BLaER1 treated with 17β-estradiol and CSF1 and Interleukin-3, amounts not matched to agents 10 nM and 100 nM (cell line): Measurements from ENCODE around the gene FOCAD.

ENCODE experiments used
- H3K27ac ChIP-seq, 11 experiments: shearing (Covaris generic); formaldehyde crosslinking; 2 replicates each; pipeline ENCODE4 v1.8.1; 2022
- H3K27me3 ChIP-seq, 11 experiments: shearing (Covaris generic); formaldehyde crosslinking; 2 replicates each; pipeline ENCODE4 v1.8.1; 2022
- H3K36me3 ChIP-seq, 11 experiments: shearing (Covaris generic); formaldehyde crosslinking; 2 replicates each; pipeline ENCODE4 v1.8.1; 2022
- H3K4me1 ChIP-seq, 10 experiments: shearing (Covaris generic); formaldehyde crosslinking; 2 replicates each; pipeline ENCODE4 v1.8.1; 2022
- H3K4me2 ChIP-seq, 11 experiments: shearing (Covaris generic); formaldehyde crosslinking; 2 replicates each; pipeline ENCODE4 v1.8.1; 2022
- H3K4me3 ChIP-seq, 10 experiments: shearing (Covaris generic); formaldehyde crosslinking; 2 replicates each; pipeline ENCODE4 v1.8.1; 2022
- H3K9ac ChIP-seq, 11 experiments: shearing (Covaris generic); formaldehyde crosslinking; 2 replicates each; pipeline ENCODE4 v1.8.1; 2022
- H3K9me3 ChIP-seq, 11 experiments: shearing (Covaris generic); formaldehyde crosslinking; replicated peaks in 1 of 11; 2 replicates each; pipeline ENCODE4 v1.8.1; 2022
- H4K20me1 ChIP-seq, 11 experiments: shearing (Covaris generic); formaldehyde crosslinking; 2 replicates each; pipeline ENCODE4 v1.8.1; 2022
- Cebpa-rat ChIP-seq, 11 experiments: shearing (Covaris generic); IDR thresholded peaks; 2 replicates each; pipeline ENCODE4 v1.8.1; 2022

FOCAD gene

GRCh38 chr9:20831028-20831427, 147.0 kb downstream of the FOCAD start:
- no peak for TF ChIP-seq Cebpa-rat (IDR thresholded peaks at IDR 0.05)
- Histone ChIP-seq H3K4me2 (no peak overlapping the region), H3K36me3 (peaks cover 0 to 36% (median 0%) of the 10 kb centered on the region in 11 experiments; a peak in 5 of 22 replicates), H3K9ac (no peak overlapping the region), H3K4me1 (no peaks in the 10 kb centered on the region), H3K27me3 (no peaks in the 10 kb centered on the region), H4K20me1 (no peaks in the 10 kb centered on the region), H3K27ac (no peak overlapping the region), H3K9me3 (no peaks in the 10 kb centered on the region; a peak in 2 of 22 replicates), H3K4me3 (no peak overlapping the region)

GRCh38 chr9:20832775-20833174, 148.7 kb downstream of the FOCAD start:
- Histone ChIP-seq H3K4me2 (no peak overlapping the region), H3K27me3 (no peaks in the 10 kb centered on the region), H3K4me3 (no peak overlapping the region), H4K20me1 (no peaks in the 10 kb centered on the region), H3K9ac (no peak overlapping the region), H3K36me3 (peaks cover 0 to 24% (median 0%) of the 10 kb centered on the region in 11 experiments; a peak in 5 of 22 replicates), H3K27ac (no peak overlapping the region), H3K9me3 (no peaks in the 10 kb centered on the region; a peak in 2 of 22 replicates), H3K4me1 (no peaks in the 10 kb centered on the region)
- TF ChIP-seq Cebpa-rat (IDR thresholded peaks at IDR 0.05): no peak

DNA sequence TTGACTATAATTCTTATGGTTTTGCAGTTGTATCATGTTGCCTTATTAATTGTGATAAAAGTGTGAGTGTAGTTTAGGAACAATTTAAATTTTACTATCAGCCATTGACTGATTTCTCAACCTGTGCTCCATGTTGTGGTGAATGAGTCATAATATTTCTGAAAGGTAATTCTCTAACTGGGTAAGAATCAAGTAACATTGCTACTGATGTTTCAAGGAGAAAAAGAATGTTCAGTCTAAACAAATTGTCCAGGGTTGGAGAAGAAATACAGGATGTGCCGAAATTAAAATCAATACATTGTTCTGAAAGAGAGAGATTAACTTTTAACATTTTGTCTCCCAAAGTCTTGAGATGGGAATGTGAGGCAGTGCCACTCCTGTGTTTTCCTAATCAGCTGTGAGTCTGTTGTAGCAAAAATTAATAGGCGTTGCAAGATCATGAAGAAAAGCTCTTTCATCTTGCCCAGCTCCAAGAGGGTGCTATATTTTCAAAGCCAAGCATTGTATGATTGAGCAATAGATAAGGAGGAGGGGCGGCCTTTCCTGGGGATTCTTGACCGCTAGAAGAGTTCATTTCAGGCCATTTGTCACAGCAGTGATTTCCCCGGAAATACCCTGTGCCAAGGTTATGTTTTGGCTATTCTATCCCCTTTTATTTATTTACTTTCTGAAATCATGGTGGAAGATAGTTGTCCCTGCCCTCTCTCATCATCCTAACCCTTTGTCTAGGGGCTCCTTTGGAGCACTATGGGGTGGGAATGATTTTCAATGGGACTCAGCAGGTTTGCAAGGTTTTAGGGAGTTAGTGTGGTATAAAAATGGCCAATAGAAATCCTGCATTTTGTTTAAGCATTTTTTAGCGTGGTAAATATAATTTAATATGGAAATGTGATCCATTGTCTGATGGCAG, 151.6 kb downstream of the FOCAD start:
- Histone ChIP-seq H3K4me3 (no peak overlapping the region), H4K20me1 (no peaks in the 10 kb centered on the region), H3K4me1 (no peaks in the 10 kb centered on the region), H3K9me3 (no peaks in the 10 kb centered on the region), H3K27ac (no peak overlapping the region), H3K27me3 (no peaks in the 10 kb centered on the region), H3K9ac (no peak overlapping the region), H3K4me2 (no peak overlapping the region), H3K36me3 (peaks cover 0 to 13% (median 0%) of the 10 kb centered on the region in 11 experiments; a peak in 4 of 22 replicates)
- peak in 2 of 11 experiments; percentile 13 to 54; a peak in 1 of 22 replicates for TF ChIP-seq Cebpa-rat (IDR thresholded peaks at IDR 0.05)

DNA sequence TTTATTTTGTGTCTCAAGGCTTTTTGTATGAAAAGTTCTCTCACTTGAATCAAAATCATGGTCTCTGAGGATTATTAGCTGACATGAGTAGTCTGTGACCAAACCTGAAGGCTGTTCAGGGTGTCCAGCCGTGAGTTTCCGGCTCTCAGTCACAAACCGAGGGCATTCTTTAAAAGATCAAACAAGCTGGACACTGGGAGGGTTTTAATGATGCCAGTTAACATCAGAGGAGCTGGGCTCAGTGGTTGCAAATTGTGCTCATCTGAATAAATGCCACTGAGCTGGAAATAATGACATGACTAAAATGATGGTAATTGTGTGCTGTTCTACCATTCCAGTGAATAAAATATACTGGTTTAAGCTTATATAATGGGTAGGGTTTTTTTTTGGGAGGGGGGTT, 153.1 kb downstream of the FOCAD start:
- Histone ChIP-seq H3K27ac (no peak overlapping the region), H3K4me1 (no peaks in the 10 kb centered on the region), H3K4me2 (no peak overlapping the region), H3K27me3 (no peaks in the 10 kb centered on the region), H3K4me3 (no peak overlapping the region), H3K9me3 (peaks cover 0 to 5% (median 3%) of the 10 kb centered on the region in 11 experiments; a peak in 12 of 22 replicates), H3K9ac (no peak overlapping the region), H3K36me3 (peaks cover 0 to 13% (median 0%) of the 10 kb centered on the region in 11 experiments; a peak in 4 of 22 replicates), H4K20me1 (no peaks in the 10 kb centered on the region)
- TF ChIP-seq Cebpa-rat (IDR thresholded peaks at IDR 0.05): no peak

DNA sequence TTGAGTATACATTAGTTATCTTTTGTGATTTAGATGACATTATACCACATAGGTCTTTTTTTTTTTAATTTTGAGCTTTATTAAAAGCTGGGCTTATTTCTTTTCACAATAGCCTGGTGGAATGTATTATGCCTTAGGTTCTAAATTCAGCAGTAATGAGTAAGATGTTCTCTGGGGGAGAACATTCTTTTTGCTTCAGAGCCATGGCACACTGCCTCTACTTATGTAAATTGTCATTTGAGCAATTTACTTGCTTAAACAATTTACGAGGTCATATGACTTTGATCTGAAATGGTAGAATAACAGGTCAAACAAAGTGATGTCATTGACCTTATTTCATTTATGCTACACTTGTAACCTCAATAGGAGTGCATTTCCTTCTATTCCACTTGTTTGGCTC, 154.2 kb downstream of the FOCAD start:
- Histone ChIP-seq H3K27me3 (no peaks in the 10 kb centered on the region), H3K4me1 (no peaks in the 10 kb centered on the region), H3K36me3 (peaks cover 0 to 12% (median 0%) of the 10 kb centered on the region in 11 experiments; a peak in 5 of 22 replicates), H4K20me1 (no peaks in the 10 kb centered on the region), H3K4me2 (no peak overlapping the region), H3K4me3 (no peak overlapping the region), H3K27ac (no peak overlapping the region), H3K9me3 (peaks cover 0 to 11% (median 7%) of the 10 kb centered on the region in 11 experiments; a peak in 14 of 22 replicates), H3K9ac (no peak overlapping the region)
- TF ChIP-seq Cebpa-rat (IDR thresholded peaks at IDR 0.05): no peak

DNA sequence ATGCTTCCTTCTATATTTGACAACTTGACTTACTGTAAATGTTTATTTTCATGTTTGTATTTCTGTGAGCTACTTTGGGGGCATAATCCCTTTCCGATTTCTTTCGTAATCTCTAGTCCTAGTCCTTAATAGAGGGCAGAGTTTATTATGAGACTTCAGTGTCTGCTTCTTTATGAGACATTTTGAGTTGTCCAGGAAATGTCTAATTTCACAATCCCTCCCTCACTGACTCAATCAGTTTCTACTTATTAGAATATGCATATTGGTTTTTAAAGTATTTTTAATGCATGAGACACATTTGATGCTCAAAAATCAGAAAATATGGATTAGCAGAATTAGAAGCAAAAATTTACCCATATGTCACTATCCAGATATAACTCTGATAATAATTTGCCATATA, 160.9 kb downstream of the FOCAD start:
- Histone ChIP-seq H3K4me2 (no peak overlapping the region), H3K9ac (no peak overlapping the region), H3K4me1 (no peaks in the 10 kb centered on the region; a peak in 1 of 20 replicates), H3K27ac (no peak overlapping the region), H3K27me3 (no peaks in the 10 kb centered on the region), H4K20me1 (no peaks in the 10 kb centered on the region), H3K36me3 (peaks cover 0 to 3% (median 0%) of the 10 kb centered on the region in 11 experiments; a peak in 2 of 22 replicates), H3K9me3 (peaks cover 0 to 11% (median 7%) of the 10 kb centered on the region in 11 experiments; a peak in 14 of 22 replicates), H3K4me3 (no peak overlapping the region)
- no peak for TF ChIP-seq Cebpa-rat (IDR thresholded peaks at IDR 0.05)

- no peak for TF ChIP-seq Cebpa-rat (IDR thresholded peaks at IDR 0.05)
- peak overlapping the region in 1 of 11 experiments; percentile 6; a peak in 1 of 22 replicates for H3K4me2 ChIP-seq
- H3K27me3 ChIP-seq: no peaks in the 10 kb centered on the region
- no peaks in the 10 kb centered on the region for H4K20me1 ChIP-seq
- no peak overlapping the region for H3K4me3 ChIP-seq
- H3K36me3 ChIP-seq: no peaks in the 10 kb centered on the region
- no peaks in the 10 kb centered on the region; a peak in 1 of 20 replicates for H3K4me1 ChIP-seq
- no peak overlapping the region for H3K27ac ChIP-seq
- H3K9me3 ChIP-seq: no peaks in the 10 kb centered on the region
- H3K9ac ChIP-seq: no peak overlapping the region
These were observed 164.4 kb downstream of the FOCAD start for GRCh38 chr9:20848490-20848889.

- TF ChIP-seq Cebpa-rat (IDR thresholded peaks at IDR 0.05): no peak
- Histone ChIP-seq H3K9me3 (peaks cover 0 to 6% (median 0%) of the 10 kb centered on the region in 11 experiments; a peak in 3 of 22 replicates), H4K20me1 (no peaks in the 10 kb centered on the region), H3K9ac (no peak overlapping the region), H3K4me2 (no peak overlapping the region), H3K4me3 (no peak overlapping the region), H3K36me3 (no peaks in the 10 kb centered on the region), H3K4me1 (no peaks in the 10 kb centered on the region), H3K27me3 (no peaks in the 10 kb centered on the region), H3K27ac (no peak overlapping the region)
These were observed 169.8 kb downstream of the FOCAD start for GRCh38 chr9:20853866-20854265.

DNA sequence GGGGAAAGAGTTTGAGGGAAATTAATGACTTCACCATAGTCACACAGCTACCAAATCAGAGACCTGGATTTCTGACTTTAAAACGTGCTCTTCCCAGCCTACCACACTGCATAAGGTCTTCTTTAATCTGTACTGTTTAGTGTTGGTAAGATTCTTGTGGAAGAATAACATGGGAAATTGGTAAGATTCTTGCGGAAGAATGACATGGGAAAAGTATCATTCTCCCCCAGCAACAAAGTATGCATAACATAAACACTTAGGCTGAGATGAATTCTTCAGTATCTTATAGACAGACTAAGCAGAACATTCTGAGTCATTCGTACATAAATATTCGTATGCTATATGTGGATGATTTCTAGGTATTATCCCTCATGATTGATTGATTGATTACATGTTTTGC, 170.4 kb downstream of the FOCAD start:
- H3K9me3 ChIP-seq: peaks cover 0 to 6% (median 0%) of the 10 kb centered on the region in 11 experiments; a peak in 3 of 22 replicates
- H4K20me1 ChIP-seq: no peaks in the 10 kb centered on the region
- no peak overlapping the region for H3K9ac ChIP-seq
- H3K4me2 ChIP-seq: no peak overlapping the region
- H3K27me3 ChIP-seq: no peaks in the 10 kb centered on the region
- H3K4me3 ChIP-seq: no peak overlapping the region
- H3K27ac ChIP-seq: no peak overlapping the region
- no peaks in the 10 kb centered on the region for H3K4me1 ChIP-seq
- no peak for TF ChIP-seq Cebpa-rat (IDR thresholded peaks at IDR 0.05)
- no peaks in the 10 kb centered on the region for H3K36me3 ChIP-seq
